Uterus (tissue), 4 donors: ENCODE results near the gene CARMIL3. TPM values are rescaled to one million over a fixed set of nuclear protein-coding genes. Genes with fewer than 3 reads are reported as not detected.

Experiments
- DNase-seq, 2 donors: peaks; one replicate each; pipeline ENCODE4 v3.0.0-alpha.2; 2019 to 2020
- H3K27ac ChIP-seq, 2 donors: fragments of 200-600 bp; sonication (generic); 1 replicate in 1 of 2; 2 replicates in 1 of 2; pipeline ENCODE4 v1.5.1; 2016 to 2018
- H3K27me3 ChIP-seq, 2 donors: fragments of 200-600 bp; sonication (generic); one replicate each; pipeline ENCODE4 v1.5.1; 2018 to 2019; ENCODE audit warnings: control low read depth in 1 of 2
- H3K36me3 ChIP-seq, 2 donors: fragments of 200-600 bp; sonication (generic); one replicate each; pipeline ENCODE4 v1.5.1; 2019; ENCODE audit warnings: control low read depth in 1 of 2
- H3K4me1 ChIP-seq, 2 donors: fragments of 200-600 bp; sonication (generic); one replicate each; pipeline ENCODE4 v1.5.1; 2018 to 2019; ENCODE audit warnings: control low read depth in 1 of 2
- H3K4me3 ChIP-seq, 2 donors: fragments of 200-600 bp; sonication (generic); 1 replicate in 1 of 2; 2 replicates in 1 of 2; pipeline ENCODE4 v1.5.1; 2018 to 2019; ENCODE audit warnings: mild to moderate bottlenecking in 1 of 2
- H3K9me3 ChIP-seq, 2 donors: fragments of 200-600 bp; sonication (generic); one replicate each; pipeline ENCODE4 v1.5.1; 2019; ENCODE audit warnings: control low read depth in 1 of 2
- POLR2A ChIP-seq, 2 donors: fragments of 450-650 bp; IDR thresholded peaks; one replicate each; pipeline ENCODE4 v1.6.1; 2016; ENCODE audit warnings: antibody characterized with exemption in 2 of 2, mild to moderate bottlenecking in 1 of 2, moderate library complexity in 1 of 2
- intact Hi-C: fragments of 100-400 bp; cut with DNase I; formaldehyde crosslinking; loops from one replicate; pipeline ENCODE4 v1.15.1; 2023; ENCODE audit warnings: low total_unique reads
- total RNA-seq, 4 donors: library from RNA; depleted of rRNA in 3 of 4; stranded (reverse); fragments of >200 nt in 3 of 4; gene quantifications; one replicate each; pipeline versions ENCODE4 v1.1.0 to v1.2.4, GENCODE V29; 2014 to 2023
- TF ChIP-seq, protein P1 (sequence below), 4 experiments: fragments of 200-600 bp in 2 of 4; fragments of 450-650 bp in 2 of 4; sonication (generic) in 2 of 4; IDR thresholded peaks; one replicate each; pipeline ENCODE4 v1.5.1; 2016 to 2019; ENCODE audit warnings: antibody characterized with exemption in 4 of 4, mild to moderate bottlenecking in 2 of 4, moderate library complexity in 1 of 4
- donor health status: DM: yes; HTN: yes; CAD: no.

Gene CARMIL3
- total RNA-seq, 4 donors from 2014 or later, result 0.21 to 0.48 TPM; not detected in 2

DNA sequence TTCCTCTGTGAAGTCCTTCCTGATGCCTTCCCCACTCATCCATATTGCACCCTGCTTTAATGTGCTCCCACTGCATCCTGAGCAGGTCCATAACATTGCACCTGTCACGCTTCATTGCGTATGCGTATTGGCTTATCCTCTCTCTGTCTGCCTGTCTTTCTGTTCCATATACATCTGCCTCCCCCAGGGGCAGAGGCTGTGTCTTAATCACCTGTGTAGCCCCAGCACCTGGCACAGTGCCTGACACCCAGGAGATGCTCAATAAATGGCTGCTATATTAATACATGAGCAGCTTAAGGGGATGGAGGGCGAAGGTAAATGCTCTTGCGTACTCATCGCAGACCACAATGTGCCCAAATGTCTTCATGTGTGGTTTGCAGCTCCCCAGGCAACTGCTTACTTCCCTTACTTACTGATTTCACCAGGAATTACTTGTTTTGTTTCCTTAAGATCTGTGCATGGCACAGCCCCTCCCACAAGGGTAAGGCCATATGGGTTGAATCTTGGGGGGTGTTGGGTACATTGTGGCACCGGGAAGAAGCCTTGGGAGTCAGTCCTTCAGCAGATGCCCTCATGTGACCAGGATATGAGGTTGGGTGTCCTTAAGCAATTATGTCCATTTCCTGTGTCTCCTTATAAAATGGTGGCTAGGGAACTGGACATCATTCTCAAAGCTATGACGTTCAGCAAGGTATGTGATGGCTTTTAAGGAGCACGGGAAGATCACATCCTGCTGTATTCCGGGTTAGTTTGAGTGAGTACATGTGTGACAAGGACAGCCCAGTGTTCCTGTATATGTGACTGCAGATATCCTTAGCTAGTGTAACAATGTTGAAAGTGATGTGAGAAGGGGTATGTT, 18.7 kb downstream of the CARMIL3 start:
- Histone ChIP-seq H3K4me1 (no peaks in the 10 kb centered on the region), H3K4me3 (no peak overlapping the region), H3K36me3 (no peaks in the 10 kb centered on the region), H3K27me3 (no peaks in the 10 kb centered on the region), H3K9me3 (no peaks in the 10 kb centered on the region), H3K27ac (no peak overlapping the region)
- no peak for DNase-seq
- intact Hi-C loops, result no loop called here
- TF ChIP-seq POLR2A (IDR thresholded peaks at IDR 0.05), result no peak
- TF ChIP-seq, protein P1, sequence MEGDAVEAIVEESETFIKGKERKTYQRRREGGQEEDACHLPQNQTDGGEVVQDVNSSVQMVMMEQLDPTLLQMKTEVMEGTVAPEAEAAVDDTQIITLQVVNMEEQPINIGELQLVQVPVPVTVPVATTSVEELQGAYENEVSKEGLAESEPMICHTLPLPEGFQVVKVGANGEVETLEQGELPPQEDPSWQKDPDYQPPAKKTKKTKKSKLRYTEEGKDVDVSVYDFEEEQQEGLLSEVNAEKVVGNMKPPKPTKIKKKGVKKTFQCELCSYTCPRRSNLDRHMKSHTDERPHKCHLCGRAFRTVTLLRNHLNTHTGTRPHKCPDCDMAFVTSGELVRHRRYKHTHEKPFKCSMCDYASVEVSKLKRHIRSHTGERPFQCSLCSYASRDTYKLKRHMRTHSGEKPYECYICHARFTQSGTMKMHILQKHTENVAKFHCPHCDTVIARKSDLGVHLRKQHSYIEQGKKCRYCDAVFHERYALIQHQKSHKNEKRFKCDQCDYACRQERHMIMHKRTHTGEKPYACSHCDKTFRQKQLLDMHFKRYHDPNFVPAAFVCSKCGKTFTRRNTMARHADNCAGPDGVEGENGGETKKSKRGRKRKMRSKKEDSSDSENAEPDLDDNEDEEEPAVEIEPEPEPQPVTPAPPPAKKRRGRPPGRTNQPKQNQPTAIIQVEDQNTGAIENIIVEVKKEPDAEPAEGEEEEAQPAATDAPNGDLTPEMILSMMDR (IDR thresholded peaks at IDR 0.05), result no peak

DNA sequence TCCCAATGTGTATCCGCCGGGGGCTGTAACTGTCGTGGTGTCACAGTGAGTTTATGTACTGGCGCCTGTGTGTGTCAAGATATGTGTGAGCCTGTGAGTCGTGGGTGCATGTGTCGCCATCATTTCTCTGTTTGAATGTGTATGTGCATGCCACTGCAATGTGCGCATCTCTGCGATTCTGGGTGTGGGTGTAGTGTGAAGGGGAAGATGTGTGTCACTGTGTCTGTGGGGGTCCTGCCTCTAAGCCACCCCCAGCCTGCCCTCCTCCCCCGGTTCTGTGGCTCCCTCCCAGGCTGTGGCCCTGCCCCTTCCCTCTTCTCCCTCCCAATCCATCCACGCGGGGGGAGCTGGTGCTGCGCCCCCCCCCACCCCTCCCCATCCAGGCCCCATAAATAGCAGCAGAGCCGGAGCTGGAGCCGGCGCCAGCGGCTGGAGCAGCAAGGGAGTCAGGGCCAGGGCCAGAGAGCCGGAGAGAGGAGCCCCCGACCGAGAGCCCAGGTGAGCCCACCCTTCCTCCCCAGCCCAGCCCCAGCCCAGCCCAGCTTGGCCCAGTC, 19.4 kb downstream of the CARMIL3 start, which contains the start of gene CPNE6:
TSS of gene CPNE6 (plus strand) at position 419 of the 554 bp plus-strand sequence. CDS start 1,375 bp downstream, outside the sequence.
- no peaks in the 10 kb centered on the region for H3K9me3 ChIP-seq
- intact Hi-C loops, result no loop called here
- H3K36me3 ChIP-seq, result no peaks in the 10 kb centered on the region
- H3K27me3 ChIP-seq, result no peaks in the 10 kb centered on the region
- DNase-seq, result no peak
- H3K4me3 ChIP-seq, result no peak within 1 kb of the TSS
- TF ChIP-seq, protein P1 (IDR thresholded peaks at IDR 0.05), result no peak
- no peak for TF ChIP-seq POLR2A (IDR thresholded peaks at IDR 0.05)
- no peak within 1 kb of the TSS for H3K27ac ChIP-seq
- no peaks in the 10 kb centered on the region for H3K4me1 ChIP-seq

DNA sequence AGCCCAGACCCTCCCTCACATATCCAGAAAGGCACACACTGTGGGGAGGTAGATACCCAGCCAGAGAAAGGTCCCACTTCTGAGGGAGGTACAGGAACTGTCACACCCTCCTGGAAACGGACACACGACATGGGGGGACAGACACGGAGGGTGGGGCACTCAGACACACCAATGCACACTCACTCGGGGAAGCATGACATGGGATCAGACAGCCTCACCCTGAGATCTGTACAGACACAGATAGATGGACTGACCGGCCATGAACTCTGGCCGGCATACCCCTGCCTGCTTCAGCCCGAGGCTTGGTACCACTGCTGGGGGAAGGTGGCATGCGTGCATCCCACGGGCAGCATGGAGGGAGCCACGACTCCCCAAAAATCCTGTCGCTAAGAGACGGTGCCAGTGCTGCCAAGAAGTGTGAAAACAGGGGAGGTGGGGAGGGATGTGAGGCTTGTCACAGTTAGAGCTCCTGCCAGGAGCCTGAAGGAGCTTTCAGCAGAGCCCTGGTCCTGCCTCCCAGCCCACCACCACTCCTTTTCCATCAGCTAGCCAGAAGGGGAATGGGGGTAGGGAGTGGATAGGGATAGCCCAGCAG, 20.1 kb downstream of the CARMIL3 start:
- Histone ChIP-seq H3K27me3 (no peaks in the 10 kb centered on the region), H3K9me3 (no peaks in the 10 kb centered on the region), H3K4me3 (no peak overlapping the region), H3K36me3 (no peaks in the 10 kb centered on the region), H3K4me1 (no peaks in the 10 kb centered on the region), H3K27ac (no peak overlapping the region)
- DNase-seq, result no peak
- no peak for TF ChIP-seq POLR2A (IDR thresholded peaks at IDR 0.05)
- TF ChIP-seq, protein P1 (IDR thresholded peaks at IDR 0.05), result no peak
- intact Hi-C loops, result no loop called here

DNA sequence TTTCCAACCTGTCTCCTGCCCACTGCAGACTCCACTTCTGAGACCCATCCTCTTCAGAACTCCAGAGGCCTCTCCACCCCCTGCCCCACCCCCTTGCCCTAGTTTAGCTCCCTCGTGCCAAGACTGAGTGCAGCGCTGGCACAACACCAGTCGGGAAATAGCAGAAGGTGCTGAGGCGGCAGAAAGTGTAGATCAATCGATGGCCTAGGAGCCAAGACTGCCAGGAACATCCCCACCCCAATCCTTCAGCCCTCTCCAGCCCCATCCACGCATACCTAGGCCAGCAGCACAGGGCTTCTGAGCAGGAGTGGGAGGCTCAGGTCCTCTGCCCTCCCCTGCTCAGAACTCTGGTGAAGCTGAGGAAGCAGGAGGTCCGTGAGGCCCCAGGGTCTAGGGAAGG, 20.6 kb downstream of the CARMIL3 start:
- H3K9me3 ChIP-seq, result no peaks in the 10 kb centered on the region
- no peak for DNase-seq
- H3K4me1 ChIP-seq, result no peaks in the 10 kb centered on the region
- intact Hi-C loops, result no loop called here
- no peak for TF ChIP-seq POLR2A (IDR thresholded peaks at IDR 0.05)
- TF ChIP-seq, protein P1 (IDR thresholded peaks at IDR 0.05), result no peak
- H3K27me3 ChIP-seq, result no peaks in the 10 kb centered on the region
- no peaks in the 10 kb centered on the region for H3K36me3 ChIP-seq
- H3K4me3 ChIP-seq, result no peak overlapping the region
- no peak overlapping the region for H3K27ac ChIP-seq
